ENCODE results near the gene HYI. TPM values are rescaled to one million over a fixed set of nuclear protein-coding genes. Genes with fewer than 3 reads are reported as not detected.
"Not testable (repeated sequence)": the region's sequence is repeated elsewhere in the genome, so short reads cannot be mapped to it uniquely, and the experiment has no call there.

Gene HYI
- total and polyA plus RNA-seq, 4 donors = 26.9 to 34.9 (median 29.8) TPM

- Histone ChIP-seq H3K36me3 (ENCODE audit: control insufficient read depth in 4 of 4, insufficient read depth in 3 of 4, low read depth in 1 of 4, low read length in 3 of 4) (no peaks in the 10 kb centered on the region), H3K9ac (ENCODE audit: low read depth in 1 of 2, low read length in 2 of 2) (no peak overlapping the region), H3K4me1 (ENCODE audit: control insufficient read depth in 4 of 4, insufficient read depth in 4 of 4, low read length in 3 of 4) (no peaks in the 10 kb centered on the region), H3K27me3 (ENCODE audit: control insufficient read depth in 4 of 4, insufficient read depth in 4 of 4, low read length in 3 of 4) (no peaks in the 10 kb centered on the region), H3K9me3 (ENCODE audit: control insufficient read depth in 4 of 4, low read length in 3 of 4) (no peaks in the 10 kb centered on the region), H3K4me3 (ENCODE audit: low read depth in 1 of 3, low read length in 3 of 3) (no peak overlapping the region), H3K27ac (ENCODE audit: low read depth in 1 of 2, low read length in 2 of 2) (no peak overlapping the region)
- DNase-seq (ENCODE audit: low spot score) = no peak
- WGBS = 86% methylated on average over 3 of the region's 3 CpGs
- TF ChIP-seq, protein P1, sequence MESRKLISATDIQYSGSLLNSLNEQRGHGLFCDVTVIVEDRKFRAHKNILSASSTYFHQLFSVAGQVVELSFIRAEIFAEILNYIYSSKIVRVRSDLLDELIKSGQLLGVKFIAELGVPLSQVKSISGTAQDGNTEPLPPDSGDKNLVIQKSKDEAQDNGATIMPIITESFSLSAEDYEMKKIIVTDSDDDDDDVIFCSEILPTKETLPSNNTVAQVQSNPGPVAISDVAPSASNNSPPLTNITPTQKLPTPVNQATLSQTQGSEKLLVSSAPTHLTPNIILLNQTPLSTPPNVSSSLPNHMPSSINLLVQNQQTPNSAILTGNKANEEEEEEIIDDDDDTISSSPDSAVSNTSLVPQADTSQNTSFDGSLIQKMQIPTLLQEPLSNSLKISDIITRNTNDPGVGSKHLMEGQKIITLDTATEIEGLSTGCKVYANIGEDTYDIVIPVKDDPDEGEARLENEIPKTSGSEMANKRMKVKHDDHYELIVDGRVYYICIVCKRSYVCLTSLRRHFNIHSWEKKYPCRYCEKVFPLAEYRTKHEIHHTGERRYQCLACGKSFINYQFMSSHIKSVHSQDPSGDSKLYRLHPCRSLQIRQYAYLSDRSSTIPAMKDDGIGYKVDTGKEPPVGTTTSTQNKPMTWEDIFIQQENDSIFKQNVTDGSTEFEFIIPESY (IDR thresholded peaks at IDR 0.05) = no peak
- TF ChIP-seq YY1 (IDR thresholded peaks at IDR 0.05) (no peak), RAD21 (IDR thresholded peaks at IDR 0.05) (no peak), SP1 (IDR thresholded peaks at IDR 0.05) (no peak), EGR1 (IDR thresholded peaks at IDR 0.05; ENCODE audit: low read depth in 2 of 2) (no peak)
- TF ChIP-seq, protein P2, sequence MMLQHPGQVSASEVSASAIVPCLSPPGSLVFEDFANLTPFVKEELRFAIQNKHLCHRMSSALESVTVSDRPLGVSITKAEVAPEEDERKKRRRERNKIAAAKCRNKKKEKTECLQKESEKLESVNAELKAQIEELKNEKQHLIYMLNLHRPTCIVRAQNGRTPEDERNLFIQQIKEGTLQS (IDR thresholded peaks at IDR 0.05) = no peak
These were observed 25.7 kb upstream of the HYI start for GRCh38 chr1:43479414-43479813.

DNA sequence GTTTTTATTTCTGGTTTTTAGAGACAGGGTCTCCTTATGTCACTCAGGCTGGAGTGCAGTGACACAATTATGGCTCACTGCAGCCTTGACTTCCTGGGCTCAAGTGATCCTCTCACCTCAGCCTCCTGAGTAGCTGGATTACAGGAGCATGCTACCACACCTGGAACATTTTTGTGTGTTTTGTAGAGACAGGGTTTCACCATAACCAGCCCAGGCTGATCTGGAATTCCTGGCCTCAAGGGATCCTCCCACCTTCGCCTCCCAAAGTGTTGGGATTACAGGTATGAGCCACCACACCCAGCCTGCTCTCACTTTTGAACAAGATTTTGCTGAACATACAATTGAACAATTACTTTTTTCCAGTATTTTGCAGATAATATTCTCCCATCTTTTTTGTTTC, 24.0 kb upstream of the HYI start:
- Histone ChIP-seq H3K9ac (ENCODE audit: low read depth in 1 of 2, low read length in 2 of 2) (no peak overlapping the region), H3K4me3 (ENCODE audit: low read depth in 1 of 3, low read length in 3 of 3) (no peak overlapping the region), H3K9me3 (ENCODE audit: control insufficient read depth in 4 of 4, low read length in 3 of 4) (no peaks in the 10 kb centered on the region), H3K27me3 (ENCODE audit: control insufficient read depth in 4 of 4, insufficient read depth in 4 of 4, low read length in 3 of 4) (no peaks in the 10 kb centered on the region), H3K36me3 (ENCODE audit: control insufficient read depth in 4 of 4, insufficient read depth in 3 of 4, low read depth in 1 of 4, low read length in 3 of 4) (no peaks in the 10 kb centered on the region), H3K4me1 (ENCODE audit: control insufficient read depth in 4 of 4, insufficient read depth in 4 of 4, low read length in 3 of 4) (no peaks in the 10 kb centered on the region), H3K27ac (ENCODE audit: low read depth in 1 of 2, low read length in 2 of 2) (no peak overlapping the region)
- 95% methylated on average over 1 of the region's 1 CpG for WGBS
- no peak for TF ChIP-seq NR2F2 (IDR thresholded peaks at IDR 0.05)
- DNase-seq (ENCODE audit: low spot score) = no peak

GRCh38 chr1:43475611-43476401, 22.1 kb upstream of the HYI start:
- H3K4me3 ChIP-seq (ENCODE audit: low read depth in 1 of 3, low read length in 3 of 3); H3K9ac ChIP-seq (ENCODE audit: low read depth in 1 of 2, low read length in 2 of 2); DNase-seq (ENCODE audit: low spot score); H3K4me1 ChIP-seq (ENCODE audit: control insufficient read depth in 4 of 4, insufficient read depth in 4 of 4, low read length in 3 of 4); H3K27ac ChIP-seq (ENCODE audit: low read depth in 1 of 2, low read length in 2 of 2); H3K9me3 ChIP-seq (ENCODE audit: control insufficient read depth in 4 of 4, low read length in 3 of 4); H3K27me3 ChIP-seq (ENCODE audit: control insufficient read depth in 4 of 4, insufficient read depth in 4 of 4, low read length in 3 of 4); H3K36me3 ChIP-seq (ENCODE audit: control insufficient read depth in 4 of 4, insufficient read depth in 3 of 4, low read depth in 1 of 4, low read length in 3 of 4): not testable (repeated sequence)
- 76% methylated on average over 9 of the region's 10 CpGs for WGBS
- TF ChIP-seq, protein P3, sequence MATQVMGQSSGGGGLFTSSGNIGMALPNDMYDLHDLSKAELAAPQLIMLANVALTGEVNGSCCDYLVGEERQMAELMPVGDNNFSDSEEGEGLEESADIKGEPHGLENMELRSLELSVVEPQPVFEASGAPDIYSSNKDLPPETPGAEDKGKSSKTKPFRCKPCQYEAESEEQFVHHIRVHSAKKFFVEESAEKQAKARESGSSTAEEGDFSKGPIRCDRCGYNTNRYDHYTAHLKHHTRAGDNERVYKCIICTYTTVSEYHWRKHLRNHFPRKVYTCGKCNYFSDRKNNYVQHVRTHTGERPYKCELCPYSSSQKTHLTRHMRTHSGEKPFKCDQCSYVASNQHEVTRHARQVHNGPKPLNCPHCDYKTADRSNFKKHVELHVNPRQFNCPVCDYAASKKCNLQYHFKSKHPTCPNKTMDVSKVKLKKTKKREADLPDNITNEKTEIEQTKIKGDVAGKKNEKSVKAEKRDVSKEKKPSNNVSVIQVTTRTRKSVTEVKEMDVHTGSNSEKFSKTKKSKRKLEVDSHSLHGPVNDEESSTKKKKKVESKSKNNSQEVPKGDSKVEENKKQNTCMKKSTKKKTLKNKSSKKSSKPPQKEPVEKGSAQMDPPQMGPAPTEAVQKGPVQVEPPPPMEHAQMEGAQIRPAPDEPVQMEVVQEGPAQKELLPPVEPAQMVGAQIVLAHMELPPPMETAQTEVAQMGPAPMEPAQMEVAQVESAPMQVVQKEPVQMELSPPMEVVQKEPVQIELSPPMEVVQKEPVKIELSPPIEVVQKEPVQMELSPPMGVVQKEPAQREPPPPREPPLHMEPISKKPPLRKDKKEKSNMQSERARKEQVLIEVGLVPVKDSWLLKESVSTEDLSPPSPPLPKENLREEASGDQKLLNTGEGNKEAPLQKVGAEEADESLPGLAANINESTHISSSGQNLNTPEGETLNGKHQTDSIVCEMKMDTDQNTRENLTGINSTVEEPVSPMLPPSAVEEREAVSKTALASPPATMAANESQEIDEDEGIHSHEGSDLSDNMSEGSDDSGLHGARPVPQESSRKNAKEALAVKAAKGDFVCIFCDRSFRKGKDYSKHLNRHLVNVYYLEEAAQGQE (IDR thresholded peaks at IDR 0.05) = peak; percentile 29

Data from liver (tissue), 9 donors.